HG02981 (cell line): Measurements from ENCODE around the gene HMG20A.

Experiments used
- ATAC-seq: cut with Tn5 transposase; IDR thresholded peaks from one replicate; pipeline ENCODE4 v1.9.1; 2021; ENCODE audit warnings: mild to moderate bottlenecking, moderate library complexity; ENCODE audit not compliant: unreplicated experiment

The HMG20A gene

GRCh38 chr15:77532846-77533245 lies 112.2 kb downstream of the HMG20A start:
- ATAC-seq: no peak

- no peak for ATAC-seq
Measured at GRCh38 chr15:77533578-77534430, 113.1 kb downstream of the HMG20A start.
